Stimulated activated CD4-positive, alpha-beta T cell treated with anti-CD3 and anti-CD28 coated beads, Interleukin-2, amount 100 ng/mL, for 4 hours (primary cell): ENCODE results near the gene DAPK2.

Experiments
- DNase-seq: peaks from one replicate; pipeline ENCODE4 v3.0.0-alpha.2; 2020; ENCODE audit warnings: low read depth

The DAPK2 gene

DNA sequence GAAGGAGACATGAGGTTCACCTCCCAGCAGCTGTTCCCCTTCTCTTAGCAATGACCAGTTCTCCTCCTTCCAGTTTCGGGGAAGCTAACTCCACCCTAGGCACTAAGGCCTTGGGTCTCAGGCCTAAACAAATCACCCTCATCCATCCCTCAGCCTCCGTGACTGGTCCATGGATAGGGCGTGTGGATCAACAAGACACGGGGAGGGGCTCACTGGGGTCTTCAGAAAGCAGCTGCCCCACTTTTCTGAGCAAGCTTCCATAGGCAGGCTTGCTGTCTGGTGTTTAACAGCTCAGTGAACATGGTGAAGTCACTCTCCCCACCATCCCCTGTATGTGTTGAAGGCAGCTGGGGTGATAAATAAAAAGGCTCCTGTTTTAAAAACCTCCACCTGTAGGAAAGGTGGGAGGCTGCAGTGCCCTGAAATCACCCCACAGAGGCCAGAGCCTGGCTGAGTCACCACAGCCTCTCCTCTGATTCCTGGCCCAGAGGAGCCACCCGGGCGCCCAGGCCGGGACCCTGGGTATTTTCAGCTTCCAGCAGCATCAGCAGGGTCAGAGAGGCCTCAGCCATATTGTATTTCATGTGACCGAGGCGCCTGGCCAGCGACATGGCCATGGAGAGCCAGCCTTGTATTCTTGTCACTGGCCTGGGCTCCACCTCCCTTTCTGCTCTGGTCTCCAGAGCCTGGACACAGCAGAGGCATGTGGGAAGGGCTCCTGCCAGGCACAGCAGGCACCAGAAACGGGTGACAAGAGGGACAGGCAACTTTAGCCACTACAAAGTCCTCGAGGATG lies 152.2 kb downstream of the DAPK2 start:
- no peak for DNase-seq

- peak; percentile 60 for DNase-seq
These were observed 153.4 kb downstream of the DAPK2 start for GRCh38 chr15:63892794-63893441.

DNA sequence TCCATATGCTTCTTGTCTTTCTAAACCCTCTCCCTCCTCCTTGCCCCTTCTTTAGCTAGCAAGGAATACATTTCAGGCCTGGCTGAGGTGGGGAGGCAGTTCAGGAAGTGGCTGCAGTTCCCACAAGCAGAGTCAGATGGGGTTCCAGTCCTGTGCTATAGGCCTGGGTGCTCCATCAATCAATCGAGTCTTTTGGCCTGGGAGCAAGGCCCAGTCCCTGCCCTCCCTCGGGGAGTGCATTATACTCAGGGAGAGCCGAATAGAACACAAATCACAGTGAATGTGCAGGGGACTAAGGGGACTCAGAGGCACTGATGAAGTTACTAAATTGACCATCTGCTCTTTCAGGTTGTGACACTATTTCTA lies 154.5 kb downstream of the DAPK2 start:
- no peak for DNase-seq

GRCh38 chr15:63891079-63891767 lies 155.1 kb downstream of the DAPK2 start:
- peak; percentile 53 for DNase-seq

DNA sequence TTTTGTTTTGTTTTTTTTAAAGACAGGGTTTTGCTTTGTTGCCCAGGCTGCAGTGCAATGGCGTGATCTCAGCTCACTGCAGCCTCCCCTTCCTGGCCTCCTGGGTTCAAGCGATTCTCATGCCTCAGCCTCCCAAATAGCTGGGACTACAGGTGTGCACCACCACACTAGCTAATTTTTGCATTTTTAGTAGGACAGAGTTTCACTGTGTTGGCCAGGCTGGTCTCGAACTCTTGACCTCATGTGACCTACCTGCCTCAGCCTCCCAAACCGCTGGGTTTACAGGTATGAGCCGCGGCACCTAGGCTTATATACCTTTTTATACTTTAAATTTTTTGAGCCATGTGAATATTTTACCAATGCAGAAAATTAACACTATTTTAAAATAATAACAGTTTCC lies 155.7 kb downstream of the DAPK2 start:
- DNase-seq: no peak

DNA sequence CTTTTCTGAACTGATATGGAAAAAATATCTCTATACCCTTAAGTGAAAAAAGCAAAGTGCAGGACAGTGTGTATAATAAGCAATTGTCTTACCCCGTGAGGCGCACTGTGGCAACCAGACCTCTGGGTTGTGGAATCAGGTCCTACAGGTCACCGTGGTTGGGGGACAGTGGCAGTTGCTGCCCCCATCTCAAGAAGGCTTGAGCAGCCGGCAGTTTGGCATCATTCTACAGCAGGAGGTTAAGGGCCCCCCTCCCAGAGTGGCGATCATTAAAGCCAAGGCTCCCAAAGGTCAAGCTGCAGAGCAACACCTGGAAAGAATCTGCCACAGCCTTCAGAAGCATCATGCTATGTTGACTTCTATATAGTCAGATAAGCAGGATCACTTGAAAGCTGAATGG lies 156.5 kb downstream of the DAPK2 start:
- DNase-seq: no peak

GRCh38 chr15:63888823-63889222 lies 157.5 kb downstream of the DAPK2 start:
- DNase-seq: no peak

DNA sequence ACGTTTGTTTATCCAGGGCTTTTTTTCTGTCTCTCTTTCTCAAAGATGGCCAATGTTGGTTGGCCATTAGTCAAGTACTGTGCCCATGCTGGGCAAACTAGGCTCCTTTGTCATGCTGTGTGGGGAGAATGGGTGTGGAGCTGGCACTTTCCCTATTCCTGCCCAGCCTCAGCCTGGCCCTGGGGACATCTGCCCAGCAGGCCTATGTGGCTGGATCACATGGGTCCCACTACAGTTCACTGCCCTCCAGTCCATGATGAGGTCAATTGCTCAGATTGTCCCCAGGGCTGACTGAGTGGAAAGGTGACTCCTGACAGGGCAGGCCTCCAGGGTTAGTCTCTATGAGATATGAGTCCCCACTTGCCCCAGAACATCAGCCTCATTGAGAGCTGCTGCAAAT lies 158.1 kb downstream of the DAPK2 start:
- no peak for DNase-seq

DNA sequence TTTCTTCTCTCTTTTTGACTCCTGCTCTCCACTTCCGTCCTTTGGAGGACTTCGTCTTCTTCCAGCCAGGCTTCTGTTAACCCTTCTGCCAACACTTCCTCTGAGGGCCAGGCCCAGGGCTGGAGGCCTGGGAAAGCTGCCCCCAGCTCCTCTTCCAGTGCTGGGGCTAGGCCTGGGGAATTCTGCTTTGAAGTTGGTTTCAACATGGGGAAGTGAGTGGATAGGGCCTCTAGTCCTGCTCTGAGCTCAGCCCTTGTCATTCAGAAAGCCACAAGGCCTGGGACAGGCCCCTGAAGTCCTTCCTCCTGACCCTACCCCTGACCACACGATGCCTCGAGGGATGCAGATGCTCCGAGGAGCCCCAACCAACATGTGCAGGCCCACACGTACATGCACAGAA lies 158.7 kb downstream of the DAPK2 start:
- DNase-seq: no peak

GRCh38 chr15:63884953-63885352 lies 161.3 kb downstream of the DAPK2 start:
- DNase-seq: no peak

GRCh38 chr15:63881431-63881830 lies 164.9 kb downstream of the DAPK2 start:
- no peak for DNase-seq

DNA sequence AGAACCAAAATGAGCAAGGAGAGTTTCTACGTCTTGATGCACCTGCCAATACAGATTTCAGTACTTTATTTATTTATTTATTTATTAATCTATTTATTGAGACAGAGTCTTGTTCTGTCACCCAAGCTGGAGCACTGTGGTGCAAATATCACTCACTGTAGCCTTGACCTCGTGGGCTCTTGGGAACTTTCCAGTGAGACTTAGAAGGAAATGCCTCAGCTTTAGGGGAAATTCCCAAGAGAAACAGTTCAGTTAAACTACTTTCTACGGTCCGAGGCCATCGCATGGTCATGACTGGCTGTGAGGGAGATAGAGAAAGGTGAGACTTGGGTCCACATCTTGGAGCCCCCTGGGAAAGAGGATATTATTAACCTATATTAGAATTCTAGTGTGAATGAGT lies 165.5 kb downstream of the DAPK2 start:
- DNase-seq: no peak

GRCh38 chr15:63879995-63880394 lies 166.3 kb downstream of the DAPK2 start:
- no peak for DNase-seq

- no peak for DNase-seq
These were observed 167.1 kb downstream of the DAPK2 start for GRCh38 chr15:63879211-63879610.

DNA sequence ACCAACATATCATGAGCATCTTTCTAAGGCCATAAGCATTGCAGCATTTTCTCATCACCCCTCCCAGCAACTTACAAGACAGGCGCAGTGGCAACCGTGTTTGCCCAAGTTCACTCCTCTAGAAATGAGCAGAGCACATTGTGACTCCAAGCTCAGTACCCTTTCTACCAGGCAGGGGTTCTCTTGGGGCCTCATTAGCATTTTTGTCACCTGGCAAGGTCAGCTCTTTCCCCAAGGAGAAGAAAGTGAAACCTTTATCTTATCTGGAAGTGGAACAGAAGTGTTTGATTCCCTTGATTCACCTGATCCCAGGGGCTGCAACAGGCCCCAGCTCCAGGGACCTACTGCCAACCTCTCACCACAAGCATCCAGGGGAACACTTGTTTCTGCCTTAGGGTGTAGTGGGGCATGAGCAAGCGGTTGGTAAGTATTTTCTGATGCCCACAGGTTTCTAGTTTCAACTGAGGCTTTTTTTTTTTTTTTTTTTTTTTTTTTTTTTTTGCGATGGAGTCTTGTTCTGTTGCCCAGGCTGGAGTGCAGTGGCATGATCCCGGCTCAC lies 168.5 kb downstream of the DAPK2 start:
- DNase-seq: no peak

- DNase-seq: no peak
These were observed 170.1 kb downstream of the DAPK2 start for GRCh38 chr15:63876085-63876662.

GRCh38 chr15:63874616-63875015 lies 171.7 kb downstream of the DAPK2 start:
- DNase-seq: no peak

- no peak for DNase-seq
These were observed 173.3 kb downstream of the DAPK2 start for GRCh38 chr15:63872759-63873510.

DNA sequence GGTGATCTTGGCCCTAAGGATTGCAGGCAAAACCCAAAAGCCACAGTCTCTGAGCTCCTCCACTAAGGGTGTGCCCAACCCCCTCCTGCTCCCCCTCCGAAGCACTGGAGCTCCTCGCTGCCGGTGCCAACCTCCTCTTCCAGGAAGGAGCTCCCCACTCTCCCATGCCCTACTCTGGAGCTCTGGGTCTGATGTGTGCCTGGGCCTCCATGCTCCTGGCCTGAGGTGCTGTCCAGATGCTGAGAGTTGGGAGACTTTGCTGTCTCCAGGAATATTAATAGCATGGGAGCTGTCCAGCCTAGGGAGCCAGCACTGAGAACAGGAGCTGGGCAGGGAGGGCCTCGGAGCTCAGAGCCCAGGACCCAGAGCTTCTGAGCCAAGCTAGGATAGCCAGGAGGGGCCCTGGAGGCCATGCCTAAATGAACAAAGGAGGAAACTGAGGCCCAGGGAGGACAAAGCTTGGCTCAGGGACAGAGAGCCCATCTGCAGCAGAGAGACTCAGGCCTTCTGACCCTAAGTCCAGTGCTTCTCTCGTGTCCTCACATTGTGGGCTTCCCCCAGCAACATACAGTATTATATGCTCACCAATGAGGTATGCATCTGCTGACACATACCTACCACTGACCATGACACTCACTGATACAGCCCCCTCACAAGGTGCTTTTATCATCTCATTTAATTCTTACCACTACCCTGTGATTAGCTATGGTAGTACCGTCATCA lies 175.6 kb downstream of the DAPK2 start:
- no peak for DNase-seq

GRCh38 chr15:63870043-63870394 lies 176.3 kb downstream of the DAPK2 start:
- no peak for DNase-seq

- no peak for DNase-seq
These were observed 176.8 kb downstream of the DAPK2 start for GRCh38 chr15:63869371-63870042.
